A673 (cell line): ENCODE results near the gene ADK. TPM values are rescaled to one million over a fixed set of nuclear protein-coding genes. Genes with fewer than 3 reads are reported as not detected.
A peak's percentile ranks its signal among the peaks of the same experiment; 100 is the strongest.

Experiments
- BruUV-seq: library from RNA; stranded (reverse); fragments of 400-500 nt; replicated peaks from 2 replicates; lab custom pipeline; 2021; lab: Mats Ljungman, UMichigan
- CTCF ChIA-PET: fragments of 300-600 bp; sonication (Branson Sonifier 250); formaldehyde crosslinking; loops from one replicate; lab custom pipeline; 2022; ENCODE audit warnings: antibody characterized with exemption; lab: Charles Lee
- POLR2A ChIA-PET: fragments of 300-600 bp; sonication (Branson Sonifier 250); formaldehyde crosslinking; loops from one replicate; lab custom pipeline; 2022; ENCODE audit warnings: antibody characterized with exemption; ENCODE audit not compliant: low non-redundant PET; lab: Charles Lee
- DNase-seq: peaks from one replicate; pipeline ENCODE4 v3.0.0-alpha.2; 2015; ENCODE audit warnings: low spot score
- H3K27ac ChIP-seq: fragments of 200-600 bp; sonication (generic); 2 replicates; pipeline ENCODE4 v1.5.1; 2016; ENCODE audit warnings: mixed run types, low read depth, mild to moderate bottlenecking, mixed read lengths, antibody characterized with exemption, low read length; ENCODE audit not compliant: poor library complexity, severe bottlenecking
- H3K27me3 ChIP-seq: fragments of 200-600 bp; sonication (generic); replicated peaks from 2 replicates; pipeline ENCODE4 v1.6.1; 2017; ENCODE audit warnings: mixed run types, low read depth, mild to moderate bottlenecking, mixed read lengths, antibody characterized with exemption, low read length; ENCODE audit not compliant: insufficient read depth, poor library complexity
- H3K36me3 ChIP-seq: fragments of 200-600 bp; sonication (generic); 2 replicates; pipeline ENCODE4 v1.6.1; 2016; ENCODE audit warnings: mixed run types, mild to moderate bottlenecking, mixed read lengths, antibody characterized with exemption, low read length; ENCODE audit not compliant: insufficient read depth, poor library complexity, severe bottlenecking
- H3K4me1 ChIP-seq: fragments of 200-600 bp; sonication (generic); 2 replicates; pipeline ENCODE4 v1.6.1; 2017; ENCODE audit warnings: mixed run types, mild to moderate bottlenecking, mixed read lengths, antibody characterized with exemption, low read length; ENCODE audit not compliant: insufficient read depth, poor library complexity, severe bottlenecking
- H3K4me3 ChIP-seq: fragments of 200-600 bp; sonication (generic); 2 replicates; pipeline ENCODE4 v1.5.1; 2016; ENCODE audit warnings: low read depth, mixed run types, mild to moderate bottlenecking, mixed read lengths, low read length; ENCODE audit not compliant: poor library complexity, severe bottlenecking
- H3K9me3 ChIP-seq: fragments of 200-600 bp; sonication (generic); 2 replicates; pipeline ENCODE4 v1.6.1; 2016; ENCODE audit warnings: mixed run types, low read depth, mild to moderate bottlenecking, mixed read lengths, antibody characterized with exemption, low read length; ENCODE audit not compliant: poor library complexity, severe bottlenecking
- EZH2 ChIP-seq: fragments of 200-600 bp; sonication (generic); IDR thresholded peaks from 2 replicates; pipeline ENCODE4 v1.6.1; 2017; ENCODE audit warnings: borderline replicate concordance, low read depth, mild to moderate bottlenecking, mixed read lengths, antibody characterized with exemption, low read length; ENCODE audit not compliant: poor library complexity, severe bottlenecking
- intact Hi-C: fragments of 100-400 bp; cut with micrococcal nuclease; formaldehyde crosslinking; loops from one replicate; pipeline ENCODE4 v1.10.0; 2022; ENCODE audit not compliant: unreplicated experiment
- total RNA-seq: library from RNA; stranded (reverse); gene quantifications from 2 replicates; pipeline ENCODE4 v1.2.3, GENCODE V29; 2021
- TF ChIP-seq, protein P1 (sequence below): fragments of 300-800, 200-600 bp; sonication (generic); conservative IDR thresholded peaks from 2 replicates; pipeline ENCODE4 v1.5.1; 2017; ENCODE audit warnings: low read depth, mild to moderate bottlenecking, antibody characterized with exemption, low read length, moderate library complexity, mixed read lengths

ADK gene
- total RNA-seq, 1 experiment from 2014 or later: 49.0 TPM

DNA sequence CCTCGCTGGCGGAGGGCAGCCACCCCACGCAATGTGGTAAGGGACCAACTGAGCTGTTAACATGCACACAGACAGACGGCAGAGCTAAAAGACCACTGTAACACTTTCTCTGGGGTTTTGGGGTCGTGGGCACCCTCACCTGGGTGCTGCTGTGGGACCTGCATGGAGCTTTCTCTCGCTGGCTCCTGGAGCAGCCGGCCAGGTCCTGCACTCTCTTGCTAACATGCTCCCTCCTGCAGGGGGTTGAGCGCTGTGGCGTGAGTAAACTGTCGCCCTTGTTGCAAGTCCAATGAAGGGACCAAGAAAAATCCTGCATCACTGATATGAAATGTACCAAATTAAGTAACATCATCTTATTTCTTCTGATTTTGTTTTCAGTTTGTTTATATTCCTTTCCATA lies 92.0 kb downstream of the ADK start:
- intact Hi-C loops: loop anchor here (5.0 kb wide), 1 partner anchor 779 kb away; no protein-coding TSS in a partner anchor
- H3K36me3 ChIP-seq: no peaks in the 10 kb centered on the region
- no TSS peak for BruUV-seq
- H3K27me3 ChIP-seq: no peaks in the 10 kb centered on the region
- CTCF ChIA-PET: interaction anchor here (1.0 kb wide), 1 partner anchor 583 kb away, joined by 3 read pairs; the partner anchor contains the start of gene KAT6B
- no peak overlapping the region for H3K4me3 ChIP-seq
- POLR2A ChIA-PET: no interaction called here
- no peaks in the 10 kb centered on the region for H3K9me3 ChIP-seq
- H3K27ac ChIP-seq: no peak overlapping the region
- TF ChIP-seq, protein P1, sequence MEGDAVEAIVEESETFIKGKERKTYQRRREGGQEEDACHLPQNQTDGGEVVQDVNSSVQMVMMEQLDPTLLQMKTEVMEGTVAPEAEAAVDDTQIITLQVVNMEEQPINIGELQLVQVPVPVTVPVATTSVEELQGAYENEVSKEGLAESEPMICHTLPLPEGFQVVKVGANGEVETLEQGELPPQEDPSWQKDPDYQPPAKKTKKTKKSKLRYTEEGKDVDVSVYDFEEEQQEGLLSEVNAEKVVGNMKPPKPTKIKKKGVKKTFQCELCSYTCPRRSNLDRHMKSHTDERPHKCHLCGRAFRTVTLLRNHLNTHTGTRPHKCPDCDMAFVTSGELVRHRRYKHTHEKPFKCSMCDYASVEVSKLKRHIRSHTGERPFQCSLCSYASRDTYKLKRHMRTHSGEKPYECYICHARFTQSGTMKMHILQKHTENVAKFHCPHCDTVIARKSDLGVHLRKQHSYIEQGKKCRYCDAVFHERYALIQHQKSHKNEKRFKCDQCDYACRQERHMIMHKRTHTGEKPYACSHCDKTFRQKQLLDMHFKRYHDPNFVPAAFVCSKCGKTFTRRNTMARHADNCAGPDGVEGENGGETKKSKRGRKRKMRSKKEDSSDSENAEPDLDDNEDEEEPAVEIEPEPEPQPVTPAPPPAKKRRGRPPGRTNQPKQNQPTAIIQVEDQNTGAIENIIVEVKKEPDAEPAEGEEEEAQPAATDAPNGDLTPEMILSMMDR: no peak
- TF ChIP-seq EZH2: no peak
- DNase-seq: no peak
- H3K4me1 ChIP-seq: peaks cover 19% of the 10 kb centered on the region

DNA sequence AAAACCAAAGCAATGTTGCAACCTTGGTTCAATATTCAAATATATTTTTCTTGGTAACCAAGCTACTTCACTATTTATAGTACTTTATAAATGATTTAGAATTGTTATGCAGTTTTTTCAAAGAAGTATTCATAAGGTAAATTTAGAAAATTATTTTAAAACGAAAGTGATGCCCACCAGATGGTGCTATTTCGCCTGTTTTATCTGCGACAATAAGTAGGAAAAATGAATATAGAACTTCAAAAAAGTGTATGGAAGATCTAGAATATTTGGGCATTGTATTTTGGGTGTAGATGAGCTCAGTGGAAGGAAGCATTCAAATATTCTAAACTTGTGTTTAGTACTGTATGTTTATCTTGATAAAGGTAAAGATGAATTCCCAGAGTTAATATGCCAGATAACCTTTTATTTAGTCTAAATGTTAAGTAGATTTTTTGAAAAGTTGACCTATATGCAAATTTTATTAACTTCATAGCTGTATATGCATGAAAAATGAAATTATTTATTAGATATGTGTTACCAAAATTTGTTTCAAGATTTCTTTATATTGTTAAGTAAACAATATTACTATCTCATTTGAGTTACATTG lies 93.2 kb downstream of the ADK start:
- Histone ChIP-seq H3K9me3 (no peaks in the 10 kb centered on the region), H3K27me3 (no peaks in the 10 kb centered on the region), H3K4me3 (no peak overlapping the region), H3K27ac (no peak overlapping the region), H3K36me3 (no peaks in the 10 kb centered on the region), H3K4me1 (peaks cover 10% of the 10 kb centered on the region)
- TF ChIP-seq, protein P1: peak; percentile 68
- TF ChIP-seq EZH2: no peak
- intact Hi-C loops: loop anchor here (1.0 to 5.0 kb wide), 2 partner anchors 778 to 856 kb away; no protein-coding TSS in a partner anchor
- DNase-seq: peak; percentile 71
- ChIA-PET POLR2A (no interaction called here), CTCF (no interaction called here)
- BruUV-seq: no TSS peak

DNA sequence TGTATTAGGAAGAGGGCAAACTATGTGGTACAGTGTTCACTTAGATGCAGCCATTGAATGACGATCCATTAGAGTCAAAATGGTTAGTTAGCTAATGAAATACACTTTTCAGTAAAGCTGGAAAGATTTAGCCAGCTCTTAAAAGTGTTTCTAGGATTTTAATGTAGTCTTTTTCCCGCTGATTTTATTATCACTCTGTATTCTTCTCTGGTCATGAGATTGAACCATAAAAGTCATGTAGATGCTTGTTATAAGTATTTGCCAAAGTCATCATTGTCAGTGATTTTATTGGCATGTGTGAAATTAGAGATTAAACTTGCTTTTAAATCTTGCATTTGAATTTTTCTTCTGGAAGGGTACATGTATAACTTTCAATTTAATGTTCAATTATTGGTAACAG lies 93.8 kb downstream of the ADK start:
- DNase-seq: no peak
- peaks cover 6% of the 10 kb centered on the region for H3K4me1 ChIP-seq
- intact Hi-C loops: loop anchor here (1.0 to 5.0 kb wide), 2 partner anchors 777 to 855 kb away; no protein-coding TSS in a partner anchor
- no peak overlapping the region for H3K4me3 ChIP-seq
- no peaks in the 10 kb centered on the region for H3K9me3 ChIP-seq
- ChIA-PET POLR2A (no interaction called here), CTCF (no interaction called here)
- TF ChIP-seq, protein P1: no peak
- TF ChIP-seq EZH2: no peak
- H3K36me3 ChIP-seq: no peaks in the 10 kb centered on the region
- no peaks in the 10 kb centered on the region for H3K27me3 ChIP-seq
- no peak overlapping the region for H3K27ac ChIP-seq
- BruUV-seq: no TSS peak
